Measurements from ENCODE around the gene C11orf97.

Gene C11orf97

GRCh38 chr11:94577841-94578240 lies 65.6 kb downstream of the C11orf97 start:
- H3K9me3 ChIP-seq: no peaks in the 10 kb centered on the region
- intact Hi-C loops (cut with DNase I; ENCODE audit: low total_unique reads): no loop called here
- no peaks in the 10 kb centered on the region for H3K27me3 ChIP-seq
- no peak overlapping the region for H3K4me3 ChIP-seq
- no peak overlapping the region for H3K27ac ChIP-seq
- H3K4me1 ChIP-seq: no peaks in the 10 kb centered on the region
- no peak for TF ChIP-seq CTCF (IDR thresholded peaks at IDR 0.05)
- DNase-seq: no peak
- no peaks in the 10 kb centered on the region for H3K36me3 ChIP-seq
